ENCODE data around the gene C7orf57. TPM values are rescaled to one million over a fixed set of nuclear protein-coding genes. Genes with fewer than 3 reads are reported as not detected.
A peak's percentile ranks its signal among the peaks of the same experiment; 100 is the strongest.
"Not testable (repeated sequence)": the region's sequence is repeated elsewhere in the genome, so short reads cannot be mapped to it uniquely, and the experiment has no call there.

Gene C7orf57
- total RNA-seq, 1 experiment from 2014 or later = 0.15 TPM

DNA sequence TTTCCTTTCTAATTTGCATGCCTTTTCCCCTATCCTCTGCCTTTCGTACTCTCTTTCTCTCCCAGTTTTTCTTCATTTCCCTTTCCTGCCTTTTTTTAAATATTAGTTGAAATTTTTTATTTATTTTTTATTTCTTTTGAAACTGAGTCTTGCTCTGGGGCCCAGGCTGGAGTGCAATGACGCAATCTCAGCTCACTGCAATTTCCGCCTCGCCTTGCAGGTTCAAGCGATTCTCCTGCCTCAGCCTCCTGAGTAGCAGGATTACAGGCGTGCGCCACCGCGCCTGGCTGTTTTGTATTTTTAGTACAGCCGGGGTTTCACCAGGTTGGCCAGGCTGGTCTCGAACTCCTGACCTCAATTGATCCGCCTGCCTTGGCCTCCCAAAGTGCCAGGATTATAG, 35.9 kb upstream of the C7orf57 start:
- Histone ChIP-seq H3K9ac (ENCODE audit: low read length) (peak overlapping the region; percentile 43; the same call in 1 of the 2 replicates), H4K20me1 (ENCODE audit: insufficient read depth) (no peaks in the 10 kb centered on the region), H3K4me3 (replicated peaks in 1 of 2; ENCODE audit: low read depth in 1 of 2, low read length in 2 of 2) (peak overlapping the region; percentile 41 to 55), H3K27ac (ENCODE audit: low read depth, low read length) (peak overlapping the region; percentile 34; the same call in 1 of the 2 replicates), H3K4me1 (ENCODE audit: control insufficient read depth in 1 of 2, insufficient read depth in 2 of 2, low read length in 2 of 2) (peaks cover 0 to 19% of the 10 kb centered on the region in 2 experiments; a peak in 3 of 4 replicates), H3K79me2 (ENCODE audit: insufficient read depth, low read length) (no peaks in the 10 kb centered on the region), H2AFZ (ENCODE audit: low read depth, low read length, poor library complexity, severe bottlenecking) (peak overlapping the region; percentile 84), H3K9me3 (ENCODE audit: control insufficient read depth in 1 of 2, insufficient read depth in 1 of 2, low read depth in 1 of 2, low read length in 2 of 2) (no peaks in the 10 kb centered on the region), H3K27me3 (ENCODE audit: insufficient read depth, low read length) (no peaks in the 10 kb centered on the region), H3K36me3 (ENCODE audit: control insufficient read depth in 1 of 2, insufficient read depth in 2 of 2, low read length in 2 of 2) (no peaks in the 10 kb centered on the region), H3K9me2 (ENCODE audit: insufficient read depth) (no peaks in the 10 kb centered on the region), H3K4me2 (ENCODE audit: low read length) (peak overlapping the region; percentile 80)
- ATAC-seq = no peak
- intact Hi-C loops (cut with micrococcal nuclease) = no loop called here
- BruUV-seq (replicated peaks) = no TSS peak
- ChIA-PET RAD21 (ENCODE audit: low non-redundant PET in 1 of 2, low total read pairs in 2 of 2, uncharacterized antibody in 2 of 2, unreplicated experiment in 2 of 2) (no interaction called here), POLR2A (interaction anchor here (0.9 to 3.7 kb wide), 7 partner anchors 8 to 96 kb away, joined by 3 to 23 read pairs (median 6); partner anchors contain the start of gene UPP1), CTCF (interaction anchor here (1.5 kb wide), 1 partner anchor 11 kb away, joined by 4 read pairs; no protein-coding TSS in a partner anchor)
- peak; percentile 44; the same call in 1 of the 2 replicates for TF ChIP-seq CEBPB (IDR thresholded peaks at IDR 0.05; ENCODE audit: low read depth)
- TF ChIP-seq, protein P1, sequence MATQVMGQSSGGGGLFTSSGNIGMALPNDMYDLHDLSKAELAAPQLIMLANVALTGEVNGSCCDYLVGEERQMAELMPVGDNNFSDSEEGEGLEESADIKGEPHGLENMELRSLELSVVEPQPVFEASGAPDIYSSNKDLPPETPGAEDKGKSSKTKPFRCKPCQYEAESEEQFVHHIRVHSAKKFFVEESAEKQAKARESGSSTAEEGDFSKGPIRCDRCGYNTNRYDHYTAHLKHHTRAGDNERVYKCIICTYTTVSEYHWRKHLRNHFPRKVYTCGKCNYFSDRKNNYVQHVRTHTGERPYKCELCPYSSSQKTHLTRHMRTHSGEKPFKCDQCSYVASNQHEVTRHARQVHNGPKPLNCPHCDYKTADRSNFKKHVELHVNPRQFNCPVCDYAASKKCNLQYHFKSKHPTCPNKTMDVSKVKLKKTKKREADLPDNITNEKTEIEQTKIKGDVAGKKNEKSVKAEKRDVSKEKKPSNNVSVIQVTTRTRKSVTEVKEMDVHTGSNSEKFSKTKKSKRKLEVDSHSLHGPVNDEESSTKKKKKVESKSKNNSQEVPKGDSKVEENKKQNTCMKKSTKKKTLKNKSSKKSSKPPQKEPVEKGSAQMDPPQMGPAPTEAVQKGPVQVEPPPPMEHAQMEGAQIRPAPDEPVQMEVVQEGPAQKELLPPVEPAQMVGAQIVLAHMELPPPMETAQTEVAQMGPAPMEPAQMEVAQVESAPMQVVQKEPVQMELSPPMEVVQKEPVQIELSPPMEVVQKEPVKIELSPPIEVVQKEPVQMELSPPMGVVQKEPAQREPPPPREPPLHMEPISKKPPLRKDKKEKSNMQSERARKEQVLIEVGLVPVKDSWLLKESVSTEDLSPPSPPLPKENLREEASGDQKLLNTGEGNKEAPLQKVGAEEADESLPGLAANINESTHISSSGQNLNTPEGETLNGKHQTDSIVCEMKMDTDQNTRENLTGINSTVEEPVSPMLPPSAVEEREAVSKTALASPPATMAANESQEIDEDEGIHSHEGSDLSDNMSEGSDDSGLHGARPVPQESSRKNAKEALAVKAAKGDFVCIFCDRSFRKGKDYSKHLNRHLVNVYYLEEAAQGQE (IDR thresholded peaks at IDR 0.05; ENCODE audit: low read depth) = no peak
- DNase-seq (ENCODE audit: low read depth, low spot score) = no peak

DNA sequence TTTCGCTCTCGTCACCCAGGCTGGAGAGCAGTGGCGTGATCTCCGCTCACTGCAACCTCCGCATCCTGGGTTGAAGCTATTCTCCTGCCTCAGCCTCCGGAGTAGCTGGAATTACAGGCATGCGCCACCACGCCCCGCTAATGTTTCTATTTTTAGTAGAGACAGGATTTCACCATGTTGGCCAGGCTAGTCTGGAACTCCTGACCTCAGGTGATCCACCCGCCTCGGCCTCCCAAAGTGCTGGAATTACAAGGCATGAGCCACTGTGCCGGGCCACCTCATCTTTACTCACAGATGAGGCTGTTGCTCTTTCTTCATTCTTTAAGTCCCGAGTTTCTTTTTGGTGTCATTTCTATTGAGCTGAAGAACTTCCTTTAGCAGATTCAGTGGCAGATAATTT, 35.2 kb upstream of the C7orf57 start:
- intact Hi-C loops (cut with micrococcal nuclease) = loop anchor here (1.0 kb wide), 1 partner anchor 85 kb away; no protein-coding TSS in a partner anchor
- H3K36me3 ChIP-seq (ENCODE audit: control insufficient read depth in 1 of 2, insufficient read depth in 2 of 2, low read length in 2 of 2); RAD21 ChIA-PET (ENCODE audit: low non-redundant PET in 1 of 2, low total read pairs in 2 of 2, uncharacterized antibody in 2 of 2, unreplicated experiment in 2 of 2); H3K9me3 ChIP-seq (ENCODE audit: control insufficient read depth in 1 of 2, insufficient read depth in 1 of 2, low read depth in 1 of 2, low read length in 2 of 2); H3K27me3 ChIP-seq (ENCODE audit: insufficient read depth, low read length); H3K79me2 ChIP-seq (ENCODE audit: insufficient read depth, low read length); BruUV-seq (replicated peaks); H4K20me1 ChIP-seq (ENCODE audit: insufficient read depth); H3K9me2 ChIP-seq (ENCODE audit: insufficient read depth): not testable (repeated sequence)
- DNase-seq (ENCODE audit: low read depth, low spot score) = peak; percentile 33
- CTCF ChIA-PET = interaction anchor here (1.1 to 1.5 kb wide), 2 partner anchors 12 to 52 kb away, joined by 3 to 4 read pairs; partner anchors contain the start of gene PKD1L1
- Histone ChIP-seq H3K4me1 (ENCODE audit: control insufficient read depth in 1 of 2, insufficient read depth in 2 of 2, low read length in 2 of 2) (peaks cover 0 to 19% of the 10 kb centered on the region in 2 experiments; a peak in 3 of 4 replicates), H3K4me3 (replicated peaks in 1 of 2; ENCODE audit: low read depth in 1 of 2, low read length in 2 of 2) (peak overlapping the region; percentile 41 to 55), H2AFZ (ENCODE audit: low read depth, low read length, poor library complexity, severe bottlenecking) (peak overlapping the region; percentile 84), H3K4me2 (ENCODE audit: low read length) (peak overlapping the region; percentile 80), H3K9ac (ENCODE audit: low read length) (peak overlapping the region; percentile 43), H3K27ac (ENCODE audit: low read depth, low read length) (peak overlapping the region; percentile 34; the same call in 1 of the 2 replicates)
- peak; percentile 85 for ATAC-seq
- peak; percentile 74 for TF ChIP-seq SP1 (IDR thresholded peaks at IDR 0.05; ENCODE audit: low read depth)
- TF ChIP-seq POLR2AphosphoS5 (IDR thresholded peaks at IDR 0.05; ENCODE audit: low read depth, low read length) = peak; percentile 53
- 0 out of 2 replicates have a peak, but pooled peaks have one; percentile 44 for TF ChIP-seq SIN3A (IDR thresholded peaks at IDR 0.05; ENCODE audit: low read depth)
- TF ChIP-seq, protein P2, sequence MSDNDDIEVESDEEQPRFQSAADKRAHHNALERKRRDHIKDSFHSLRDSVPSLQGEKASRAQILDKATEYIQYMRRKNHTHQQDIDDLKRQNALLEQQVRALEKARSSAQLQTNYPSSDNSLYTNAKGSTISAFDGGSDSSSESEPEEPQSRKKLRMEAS (IDR thresholded peaks at IDR 0.05) = peak; percentile 56
- 0 out of 2 replicates have a peak, but pooled peaks have one; percentile 12 for TF ChIP-seq SRF (IDR thresholded peaks at IDR 0.05; ENCODE audit: low read depth)
- TF ChIP-seq RAD21 (IDR thresholded peaks at IDR 0.05; ENCODE audit: low read depth) = peak; percentile 16; the same call in 1 of the 2 replicates
- peak; percentile 87 for TF ChIP-seq CEBPB (IDR thresholded peaks at IDR 0.05; ENCODE audit: low read depth)
- TF ChIP-seq FOSL1 (IDR thresholded peaks at IDR 0.05; ENCODE audit: low read depth) = peak; percentile 62
- POLR2A ChIA-PET = interaction anchor here (0.6 to 3.7 kb wide), 9 partner anchors 9 to 103 kb away, joined by 3 to 23 read pairs (median 4); partner anchors contain the start of gene UPP1

All from HCT116 (cell line).